Nephron progenitor cell (in vitro differentiated cells): ENCODE results near the gene UBALD2.
"Not testable (repeated sequence)": the region's sequence is repeated elsewhere in the genome, so short reads cannot be mapped to it uniquely, and the experiment has no call there.

Experiments
- DNase-seq: peaks from one replicate; pipeline ENCODE4 v3.0.0; 2021
- H3K27ac Mint-ChIP-seq: 2 replicates; pipeline ENCODE4 v1.8.0; 2021; ENCODE audit warnings: mild to moderate bottlenecking, moderate library complexity, mixed read lengths
- H3K27me3 Mint-ChIP-seq: 2 replicates; pipeline ENCODE4 v1.8.0; 2021; ENCODE audit warnings: mild to moderate bottlenecking, low read depth, mixed read lengths; ENCODE audit not compliant: poor library complexity
- H3K36me3 Mint-ChIP-seq: 2 replicates; pipeline ENCODE4 v1.8.0; 2021; ENCODE audit warnings: low read depth, mixed read lengths
- H3K4me1 Mint-ChIP-seq: 2 replicates; pipeline ENCODE4 v1.8.0; 2021; ENCODE audit warnings: mixed read lengths
- H3K4me3 Mint-ChIP-seq: 2 replicates; pipeline ENCODE4 v1.8.0; 2021; ENCODE audit warnings: mild to moderate bottlenecking, moderate library complexity, mixed read lengths
- H3K9me3 Mint-ChIP-seq: 2 replicates; pipeline ENCODE4 v1.8.0; 2021; ENCODE audit warnings: mild to moderate bottlenecking, moderate library complexity, mixed read lengths
- CTCF ChIP-seq: fragments of 200-600 bp; sonication (generic); IDR thresholded peaks from 2 replicates; pipeline ENCODE4 v1.5.0; 2021; ENCODE audit warnings: antibody characterized with exemption

Gene UBALD2

GRCh38 chr17:76255801-76256429 lies 9.2 kb upstream of the UBALD2 start:
- Mint-ChIP-seq H3K27me3 (peaks cover 11% of the 10 kb centered on the region), H3K27ac (no peak overlapping the region), H3K9me3 (peaks cover 11% of the 10 kb centered on the region), H3K36me3 (no peaks in the 10 kb centered on the region), H3K4me1 (peaks cover 76% of the 10 kb centered on the region), H3K4me3 (no peak overlapping the region)
- DNase-seq: no peak
- TF ChIP-seq CTCF: no peak

- DNase-seq, H3K36me3 Mint-ChIP-seq, H3K4me3 Mint-ChIP-seq: not testable (repeated sequence)
- H3K27me3 Mint-ChIP-seq: peaks cover 12% of the 10 kb centered on the region
- H3K27ac Mint-ChIP-seq: peak overlapping the region; percentile 39
- peaks cover 74% of the 10 kb centered on the region for H3K4me1 Mint-ChIP-seq
- peaks cover 11% of the 10 kb centered on the region for H3K9me3 Mint-ChIP-seq
Measured at GRCh38 chr17:76256430-76257050, 8.6 kb upstream of the UBALD2 start.

- TF ChIP-seq CTCF: no peak
- H3K36me3 Mint-ChIP-seq: no peaks in the 10 kb centered on the region
- peaks cover 11% of the 10 kb centered on the region for H3K9me3 Mint-ChIP-seq
- DNase-seq: no peak
- peaks cover 13% of the 10 kb centered on the region for H3K27me3 Mint-ChIP-seq
- no peak overlapping the region for H3K4me3 Mint-ChIP-seq
- H3K4me1 Mint-ChIP-seq: peaks cover 75% of the 10 kb centered on the region
- H3K27ac Mint-ChIP-seq: no peak overlapping the region
Measured at GRCh38 chr17:76260220-76260619, 4.9 kb upstream of the UBALD2 start.

DNA sequence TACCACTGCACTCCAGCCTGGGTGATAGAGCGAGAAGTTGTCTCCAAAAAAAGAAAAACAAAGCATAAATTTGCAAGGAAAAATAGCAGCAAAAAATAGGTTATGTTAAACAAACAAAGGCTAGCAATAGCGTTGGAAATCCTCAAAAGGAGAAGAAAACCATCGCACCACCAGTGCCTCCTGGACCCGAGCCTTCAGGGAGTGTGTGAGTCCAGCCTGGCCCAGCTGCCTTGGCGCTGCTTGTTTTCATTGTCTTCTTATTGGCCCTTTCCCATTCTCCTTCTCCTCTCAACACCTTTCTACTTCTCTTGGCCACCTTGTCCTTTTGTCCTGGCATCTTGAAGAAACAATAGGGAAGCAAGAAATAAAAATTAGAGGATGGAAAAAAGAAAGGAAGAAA lies 4.5 kb upstream of the UBALD2 start:
- H3K9me3 Mint-ChIP-seq: peaks cover 11% of the 10 kb centered on the region
- TF ChIP-seq CTCF: no peak
- peaks cover 8% of the 10 kb centered on the region for H3K27me3 Mint-ChIP-seq
- no peaks in the 10 kb centered on the region for H3K36me3 Mint-ChIP-seq
- H3K4me1 Mint-ChIP-seq: peaks cover 70% of the 10 kb centered on the region
- H3K4me3 Mint-ChIP-seq: no peak overlapping the region
- H3K27ac Mint-ChIP-seq: no peak overlapping the region
- no peak for DNase-seq

GRCh38 chr17:76261421-76262215 lies 3.5 kb upstream of the UBALD2 start:
- Mint-ChIP-seq H3K27ac (no peak overlapping the region), H3K4me3 (no peak overlapping the region), H3K4me1 (peaks cover 64% of the 10 kb centered on the region), H3K9me3 (peaks cover 7% of the 10 kb centered on the region), H3K36me3 (no peaks in the 10 kb centered on the region), H3K27me3 (peaks cover 8% of the 10 kb centered on the region)
- DNase-seq: no peak
- no peak for TF ChIP-seq CTCF

DNA sequence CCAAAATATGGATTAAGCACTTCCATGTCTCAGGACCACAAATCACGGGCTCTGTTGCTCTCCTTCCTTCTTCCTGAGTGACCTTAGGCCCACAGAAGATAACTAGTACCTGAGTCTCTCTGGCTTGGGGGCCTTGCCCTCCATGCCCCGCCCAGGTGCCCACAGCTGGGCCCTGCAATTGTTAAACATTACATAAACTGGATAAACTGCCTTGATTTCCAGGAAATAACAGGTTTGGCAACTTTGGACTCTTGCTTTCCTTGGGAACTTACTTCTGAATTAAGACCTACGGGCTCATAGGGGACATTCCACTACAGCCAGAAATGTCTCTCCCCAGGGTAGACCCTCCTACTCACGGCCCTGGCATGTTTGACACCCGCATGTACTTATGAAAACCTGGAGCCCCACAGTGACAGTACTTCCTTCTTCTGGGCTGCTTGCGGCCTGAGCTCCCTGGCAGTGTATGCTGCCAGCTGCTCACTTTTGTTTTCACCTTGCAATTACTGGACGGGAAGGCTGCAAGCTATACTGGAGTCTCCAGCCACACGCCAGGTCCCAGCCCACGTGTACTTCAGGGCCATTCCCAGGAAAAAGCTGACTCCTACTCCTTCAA lies 2.3 kb upstream of the UBALD2 start:
- no peak for DNase-seq
- H3K36me3 Mint-ChIP-seq: peaks cover 3% of the 10 kb centered on the region
- H3K9me3 Mint-ChIP-seq: peaks cover 4% of the 10 kb centered on the region
- peaks cover 64% of the 10 kb centered on the region for H3K4me1 Mint-ChIP-seq
- no peak overlapping the region for H3K27ac Mint-ChIP-seq
- no peak for TF ChIP-seq CTCF
- no peak overlapping the region for H3K4me3 Mint-ChIP-seq
- peaks cover 8% of the 10 kb centered on the region for H3K27me3 Mint-ChIP-seq
